Mesodermal cell (in vitro differentiated cells): ENCODE measurements around the gene ALDH1L1.

ENCODE experiments used
- H3K27ac ChIP-seq: 2 replicates; pipeline ENCODE4 v1.7.0; 2013; ENCODE audit warnings: mild to moderate bottlenecking, low read depth, low read length, moderate library complexity; ENCODE audit not compliant: severe bottlenecking
- H3K36me3 ChIP-seq: 2 replicates; pipeline ENCODE4 v1.7.1; 2013; ENCODE audit warnings: mild to moderate bottlenecking, low read length, moderate library complexity; ENCODE audit not compliant: control insufficient read depth, insufficient read depth
- H3K4me1 ChIP-seq: one replicate; pipeline ENCODE4 v1.7.1; 2013; ENCODE audit warnings: mild to moderate bottlenecking, low read length; ENCODE audit not compliant: insufficient read depth, control insufficient read depth, poor library complexity, severe bottlenecking
- H3K4me3 ChIP-seq: 2 replicates; pipeline ENCODE4 v1.7.0; 2013; ENCODE audit warnings: low read length, control low read depth, mild to moderate bottlenecking; ENCODE audit not compliant: insufficient read depth, poor library complexity, severe bottlenecking; ENCODE audit errors: extremely low read depth
- H3K9me3 ChIP-seq: 2 replicates; pipeline ENCODE4 v1.7.1; 2013; ENCODE audit warnings: mild to moderate bottlenecking, low read length, moderate library complexity; ENCODE audit not compliant: control insufficient read depth
- WGBS, 2 experiments: methylation state at CpG; one replicate each; pipeline ENCODE4 v1.1.5; 2013; ENCODE audit warnings: missing lambda C conversion rate in 2 of 2; ENCODE audit not compliant: insufficient coverage in 2 of 2; 5-methylcytosine and 5-hydroxymethylcytosine counted together

The ALDH1L1 gene

DNA sequence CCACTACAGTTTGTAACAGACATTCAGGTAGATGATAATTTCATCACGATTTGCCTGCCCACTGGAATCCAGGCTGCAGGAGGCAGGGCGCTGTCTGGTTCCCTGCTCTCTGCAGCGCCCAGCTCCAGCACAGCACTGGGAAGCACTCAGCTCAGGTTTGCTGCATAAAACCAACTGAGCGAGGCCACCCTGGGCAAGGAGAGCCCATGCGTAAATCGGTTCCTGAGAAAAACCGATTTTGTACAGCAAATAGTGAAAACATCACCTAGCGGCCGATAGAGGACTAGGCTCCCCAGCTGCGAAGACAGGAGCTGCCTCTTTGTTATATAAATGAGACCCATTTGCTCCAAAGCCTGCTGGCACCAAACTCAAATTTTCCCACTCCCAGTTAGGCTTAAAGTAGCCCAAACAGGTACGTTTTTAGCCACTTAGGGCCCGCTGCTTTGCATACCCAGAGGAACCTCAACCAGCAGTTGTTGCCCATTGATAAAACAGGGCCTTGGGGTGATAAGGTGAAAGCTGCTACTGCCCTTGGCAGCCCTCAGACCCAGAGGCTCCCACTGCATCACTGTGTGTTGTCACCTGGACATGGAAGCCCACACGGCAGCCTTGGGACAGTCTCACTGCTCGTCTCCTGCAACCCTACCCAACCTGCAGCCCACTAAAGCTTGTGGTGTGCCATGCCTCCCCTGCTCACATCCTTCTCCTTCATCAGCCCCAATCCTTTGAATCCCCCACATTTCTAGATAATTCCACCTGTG lies 47.5 kb downstream of the ALDH1L1 start:
- H3K4me3 ChIP-seq, result no peak overlapping the region
- 43 to 47% methylated on average over 12 of the region's 14 CpGs for WGBS, 2 experiments
- no peaks in the 10 kb centered on the region for H3K36me3 ChIP-seq
- no peak overlapping the region for H3K27ac ChIP-seq
- no peaks in the 10 kb centered on the region for H3K9me3 ChIP-seq
- no peaks in the 10 kb centered on the region for H3K4me1 ChIP-seq

- 91 to 94% methylated on average over 15 of the region's 16 CpGs for WGBS, 2 experiments
- Histone ChIP-seq H3K27ac (no peak overlapping the region), H3K4me1 (no peaks in the 10 kb centered on the region), H3K4me3 (no peak overlapping the region), H3K36me3 (no peaks in the 10 kb centered on the region), H3K9me3 (no peaks in the 10 kb centered on the region)
Observed at GRCh38 chr3:126131881-126132750, 48.3 kb downstream of the ALDH1L1 start.

- no peaks in the 10 kb centered on the region for H3K4me1 ChIP-seq
- H3K27ac ChIP-seq, result no peak overlapping the region
- no peaks in the 10 kb centered on the region for H3K36me3 ChIP-seq
- no peaks in the 10 kb centered on the region for H3K9me3 ChIP-seq
- 94 to 95% methylated on average over 16 to 18 of the region's 19 CpGs for WGBS, 2 experiments
- H3K4me3 ChIP-seq, result no peak overlapping the region
Observed at GRCh38 chr3:126130981-126131745, 49.2 kb downstream of the ALDH1L1 start.

DNA sequence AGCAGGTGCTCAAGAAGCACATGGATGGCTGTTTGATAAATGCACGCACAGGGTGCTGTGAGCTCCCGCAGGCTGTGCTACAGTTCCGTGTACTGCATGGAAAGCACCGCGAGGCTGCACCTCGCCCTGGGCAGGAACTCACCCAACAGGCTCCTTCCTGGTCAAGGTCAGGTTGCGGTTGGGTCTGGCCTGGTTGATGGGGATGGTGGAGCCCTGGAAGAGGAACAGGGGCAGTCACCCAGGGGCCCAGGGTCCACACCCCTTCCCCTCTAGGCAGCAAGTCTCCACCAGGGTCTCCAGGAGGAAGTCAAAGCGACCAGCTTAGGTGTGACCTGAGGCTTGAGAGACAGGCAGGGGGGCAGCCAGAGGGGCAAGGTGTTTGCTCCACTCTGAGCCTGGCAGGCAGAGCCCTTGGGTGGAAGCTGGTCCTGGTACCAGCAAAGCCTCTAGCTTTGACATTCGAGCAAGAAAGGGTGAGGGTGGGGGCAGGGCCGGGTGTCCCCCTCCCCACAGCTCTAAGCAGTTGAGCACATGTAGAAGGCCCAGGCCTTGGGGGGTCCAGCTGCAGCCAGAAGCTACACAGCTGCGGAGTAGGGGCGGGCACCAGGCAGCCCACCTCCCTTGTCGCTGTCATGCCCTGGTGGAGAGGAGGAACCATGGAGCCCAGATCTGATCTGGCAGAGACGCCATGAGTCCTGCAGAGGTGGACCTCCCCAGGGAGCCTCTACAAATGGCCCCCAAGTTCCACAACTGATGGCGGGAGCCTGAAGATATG lies 50.1 kb downstream of the ALDH1L1 start:
- no peak overlapping the region for H3K27ac ChIP-seq
- no peak overlapping the region for H3K4me3 ChIP-seq
- 91 to 99% methylated on average over 9 to 12 of the region's 15 CpGs for WGBS, 2 experiments
- H3K4me1 ChIP-seq, result no peaks in the 10 kb centered on the region
- no peaks in the 10 kb centered on the region for H3K9me3 ChIP-seq
- H3K36me3 ChIP-seq, result no peaks in the 10 kb centered on the region

DNA sequence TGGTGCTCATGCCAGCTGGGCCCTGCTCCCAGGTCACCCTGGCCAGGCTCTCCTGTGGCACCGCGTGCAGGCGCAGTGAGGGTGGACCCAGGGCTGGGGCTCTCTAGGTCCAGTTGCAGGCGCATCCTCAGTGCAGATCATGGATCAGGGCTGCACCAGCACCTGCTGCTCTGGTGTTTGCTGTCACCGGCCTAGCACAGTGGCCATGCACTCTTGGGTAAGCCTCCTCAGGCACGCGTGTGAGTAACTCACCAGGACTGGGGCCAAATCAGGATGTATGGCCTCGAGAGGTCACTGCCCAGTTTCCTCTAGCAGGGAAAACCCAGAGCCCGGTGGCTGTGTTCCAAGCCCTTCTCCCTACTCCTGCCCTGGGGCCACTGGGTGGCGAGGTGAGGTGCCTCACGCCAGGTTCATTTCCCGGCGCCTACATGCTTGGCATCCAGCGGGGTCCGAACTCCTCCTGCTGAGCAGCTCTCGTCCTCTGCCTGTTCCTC lies 50.9 kb downstream of the ALDH1L1 start:
- Histone ChIP-seq H3K27ac (no peak overlapping the region), H3K4me1 (no peaks in the 10 kb centered on the region), H3K36me3 (no peaks in the 10 kb centered on the region), H3K4me3 (no peak overlapping the region), H3K9me3 (no peaks in the 10 kb centered on the region)
- WGBS, 2 experiments, result 91 to 94% methylated on average over 15 to 16 of the region's 16 CpGs

- no peak overlapping the region for H3K4me3 ChIP-seq
- no peaks in the 10 kb centered on the region for H3K36me3 ChIP-seq
- 86 to 94% methylated on average over 9 to 13 of the region's 13 CpGs for WGBS, 2 experiments
- no peaks in the 10 kb centered on the region for H3K4me1 ChIP-seq
- no peak overlapping the region for H3K27ac ChIP-seq
- no peaks in the 10 kb centered on the region for H3K9me3 ChIP-seq
Observed at GRCh38 chr3:126128504-126129397, 51.6 kb downstream of the ALDH1L1 start.

- Histone ChIP-seq H3K9me3 (no peaks in the 10 kb centered on the region), H3K27ac (no peak overlapping the region), H3K4me1 (no peaks in the 10 kb centered on the region), H3K4me3 (no peak overlapping the region), H3K36me3 (no peaks in the 10 kb centered on the region)
- 91 to 93% methylated on average over 6 to 7 of the region's 7 CpGs for WGBS, 2 experiments
Observed at GRCh38 chr3:126127904-126128303, 52.5 kb downstream of the ALDH1L1 start.

- WGBS, 2 experiments, result 89 to 92% methylated on average over 7 to 9 of the region's 10 CpGs
- no peaks in the 10 kb centered on the region for H3K9me3 ChIP-seq
- no peaks in the 10 kb centered on the region for H3K4me1 ChIP-seq
- H3K27ac ChIP-seq, result no peak overlapping the region
- H3K4me3 ChIP-seq, result no peak overlapping the region
- no peaks in the 10 kb centered on the region for H3K36me3 ChIP-seq
Observed at GRCh38 chr3:126127452-126127851, 52.9 kb downstream of the ALDH1L1 start.

DNA sequence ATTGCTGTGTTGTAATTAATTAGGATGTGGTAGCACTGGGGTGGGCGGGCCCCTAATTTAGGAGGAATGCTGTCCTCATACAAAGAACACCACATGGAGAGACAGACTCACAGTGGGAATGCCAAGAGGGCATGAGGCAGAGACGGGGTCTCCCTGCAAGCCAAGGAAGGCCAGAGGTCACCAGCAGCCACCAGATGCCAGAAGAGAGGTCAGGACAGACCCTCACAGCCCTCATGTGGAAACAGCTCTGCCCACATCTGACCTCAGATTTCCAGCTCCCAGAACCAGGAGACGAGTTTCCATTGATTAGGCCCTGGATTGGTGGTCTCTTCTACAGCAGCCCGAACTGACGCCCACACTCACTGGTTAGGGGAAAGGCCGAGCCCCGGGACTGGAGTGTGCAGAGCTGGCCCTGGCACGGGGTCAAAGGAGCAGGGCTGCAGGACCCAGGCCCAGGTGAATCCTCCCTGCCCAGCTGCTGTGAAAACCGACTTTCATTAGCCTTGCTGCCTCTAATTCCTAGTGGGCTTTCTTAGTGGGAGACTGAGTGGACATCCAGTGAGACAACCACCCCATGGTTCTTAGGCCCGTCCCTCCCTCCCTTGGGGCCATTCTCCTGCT lies 53.5 kb downstream of the ALDH1L1 start:
- 81 to 93% methylated on average over 5 to 9 of the region's 10 CpGs for WGBS, 2 experiments
- H3K4me3 ChIP-seq, result no peak overlapping the region
- no peak overlapping the region for H3K27ac ChIP-seq
- no peaks in the 10 kb centered on the region for H3K9me3 ChIP-seq
- H3K4me1 ChIP-seq, result no peaks in the 10 kb centered on the region
- H3K36me3 ChIP-seq, result no peaks in the 10 kb centered on the region
